OCI-LY7 (cell line): ENCODE results near the gene LRRN3. TPM values are rescaled to one million over a fixed set of nuclear protein-coding genes. Genes with fewer than 3 reads are reported as not detected.

ENCODE experiments used
- BruUV-seq: library from RNA; stranded (reverse); fragments of 400-500 nt; replicated peaks from 2 replicates; lab custom pipeline; 2021; lab: Mats Ljungman, UMichigan
- CTCF ChIA-PET: fragments of 300-600 bp; sonication (Branson Sonifier 250); formaldehyde crosslinking; loops from one replicate; lab custom pipeline; 2022; ENCODE audit warnings: antibody characterized with exemption; ENCODE audit not compliant: unreplicated experiment; lab: Charles Lee
- POLR2A ChIA-PET: fragments of 300-600 bp; sonication (Branson Sonifier 250); formaldehyde crosslinking; loops from one replicate; lab custom pipeline; 2022; ENCODE audit warnings: antibody characterized with exemption; lab: Charles Lee
- DNase-seq: peaks from one replicate; pipeline ENCODE4 v3.0.0-alpha.2; 2015; ENCODE audit warnings: low spot score
- H2AFZ ChIP-seq: fragments of 200-600 bp; sonication (generic), shearing (Covaris generic); 2 replicates; pipeline ENCODE4 v1.6.1; 2014; ENCODE audit warnings: mild to moderate bottlenecking, antibody characterized with exemption, low read length, moderate library complexity
- H3K27ac ChIP-seq: fragments of 200-600 bp; sonication (generic); 2 replicates; pipeline ENCODE4 v1.5.1; 2014; ENCODE audit warnings: mixed run types, low read depth, mild to moderate bottlenecking, moderate library complexity, low read length, inconsistent platforms; ENCODE audit not compliant: poor library complexity, severe bottlenecking
- H3K36me3 ChIP-seq: fragments of 200-600 bp; sonication (generic); 2 replicates; pipeline ENCODE4 v1.6.1; 2014; ENCODE audit warnings: mild to moderate bottlenecking, antibody characterized with exemption, low read length, moderate library complexity, mixed read lengths; ENCODE audit not compliant: insufficient read depth
- H3K4me1 ChIP-seq: fragments of 200-600 bp; sonication (generic); 2 replicates; pipeline ENCODE4 v1.5.1; 2014; ENCODE audit warnings: mild to moderate bottlenecking, low read length; ENCODE audit not compliant: insufficient read depth, poor library complexity, severe bottlenecking
- H3K4me2 ChIP-seq: fragments of 200-600 bp; sonication (generic); 2 replicates; pipeline ENCODE4 v1.6.1; 2014; ENCODE audit warnings: mild to moderate bottlenecking, low read length
- H3K4me3 ChIP-seq: fragments of 200-600 bp; sonication (generic); 2 replicates; pipeline ENCODE4 v1.5.1; 2014; ENCODE audit warnings: mild to moderate bottlenecking, low read depth, low read length; ENCODE audit not compliant: poor library complexity, severe bottlenecking
- H3K79me2 ChIP-seq: fragments of 200-600 bp; sonication (generic); 2 replicates; pipeline ENCODE4 v1.6.1; 2016; ENCODE audit warnings: low read depth, mild to moderate bottlenecking, low read length, moderate library complexity, mixed read lengths; ENCODE audit not compliant: insufficient read depth
- H3K9me2 ChIP-seq: fragments of 200-600 bp; sonication (generic); 2 replicates; pipeline ENCODE4 v1.6.1; 2016; ENCODE audit warnings: mild to moderate bottlenecking, low read length, mixed read lengths; ENCODE audit not compliant: insufficient read depth
- H3K9me3 ChIP-seq: fragments of 200-600 bp; sonication (generic); 2 replicates; pipeline ENCODE4 v1.6.1; 2014; ENCODE audit warnings: mild to moderate bottlenecking, mixed run types, low read length, mixed read lengths
- H4K20me1 ChIP-seq: fragments of 200-600 bp; sonication (generic); 2 replicates; pipeline ENCODE4 v1.6.1; 2014; ENCODE audit warnings: mild to moderate bottlenecking, antibody characterized with exemption, low read length, moderate library complexity, mixed read lengths; ENCODE audit not compliant: insufficient read depth
- CTCF ChIP-seq: fragments of 200-600 bp; sonication (generic); conservative IDR thresholded peaks from 2 replicates; pipeline ENCODE4 v1.5.1; 2014; ENCODE audit warnings: mild to moderate bottlenecking, antibody characterized with exemption, low read length, moderate library complexity, mixed read lengths
- EZH2phosphoT487 ChIP-seq: fragments of 200-600 bp; sonication (generic); IDR thresholded peaks from 2 replicates; pipeline ENCODE4 v1.6.1; 2018; ENCODE audit warnings: low read depth, borderline replicate concordance, mild to moderate bottlenecking, mixed run types, antibody characterized with exemption, low read length, moderate library complexity, mixed read lengths
- intact Hi-C: fragments of 100-400 bp; cut with micrococcal nuclease; formaldehyde crosslinking; loops from one replicate; pipeline ENCODE4 v1.10.0; 2022; ENCODE audit not compliant: unreplicated experiment
- total RNA-seq, 2 experiments: library from RNA; depleted of rRNA in 1 of 2; stranded (reverse); fragments of >200 nt in 1 of 2; shearing (Covaris generic) in 1 of 2; gene quantifications; 2 replicates each; pipeline ENCODE4 v1.2.3, GENCODE V29; 2014 to 2022

Gene LRRN3
- total RNA-seq, 2 experiments from 2014 or later = not detected

GRCh38 chr7:111101856-111102646 lies 11.1 kb downstream of the LRRN3 start:
- TF ChIP-seq EZH2phosphoT487 = no peak
- no peak for TF ChIP-seq CTCF
- H3K9me3 ChIP-seq = no peaks in the 10 kb centered on the region
- H3K9me2 ChIP-seq = no peaks in the 10 kb centered on the region
- H3K36me3 ChIP-seq = no peaks in the 10 kb centered on the region
- POLR2A ChIA-PET = no interaction called here
- H3K4me1 ChIP-seq = no peaks in the 10 kb centered on the region
- H3K27ac ChIP-seq = no peak overlapping the region
- H3K79me2 ChIP-seq = no peaks in the 10 kb centered on the region
- intact Hi-C loops = no loop called here
- CTCF ChIA-PET = no interaction called here
- H3K4me2 ChIP-seq = no peak overlapping the region
- H3K4me3 ChIP-seq = no peak overlapping the region
- no TSS peak for BruUV-seq
- no peak for DNase-seq
- no peak overlapping the region for H2AFZ ChIP-seq
- H4K20me1 ChIP-seq = no peaks in the 10 kb centered on the region

- ChIA-PET POLR2A (no interaction called here), CTCF (no interaction called here)
- H3K4me1 ChIP-seq = no peaks in the 10 kb centered on the region
- TF ChIP-seq EZH2phosphoT487 (no peak), CTCF (no peak)
- intact Hi-C loops = no loop called here
- H3K9me2 ChIP-seq = no peaks in the 10 kb centered on the region
- no peaks in the 10 kb centered on the region for H3K79me2 ChIP-seq
- no peak overlapping the region for H2AFZ ChIP-seq
- BruUV-seq = no TSS peak
- DNase-seq = no peak
- no peak overlapping the region for H3K27ac ChIP-seq
- H3K36me3 ChIP-seq = no peaks in the 10 kb centered on the region
- no peak overlapping the region for H3K4me3 ChIP-seq
- no peaks in the 10 kb centered on the region for H4K20me1 ChIP-seq
- H3K4me2 ChIP-seq = no peak overlapping the region
- no peaks in the 10 kb centered on the region for H3K9me3 ChIP-seq
Observed at GRCh38 chr7:111103136-111103535, 12.2 kb downstream of the LRRN3 start.

GRCh38 chr7:111103678-111104274 lies 12.8 kb downstream of the LRRN3 start:
- no peaks in the 10 kb centered on the region for H3K9me3 ChIP-seq
- no peak overlapping the region for H3K27ac ChIP-seq
- POLR2A ChIA-PET = interaction anchor here (0.6 kb wide), 1 partner anchor 379 kb away, joined by 4 read pairs; no protein-coding TSS in a partner anchor
- TF ChIP-seq EZH2phosphoT487 = no peak
- no peak for TF ChIP-seq CTCF
- intact Hi-C loops = no loop called here
- H3K36me3 ChIP-seq = no peaks in the 10 kb centered on the region
- H3K4me2 ChIP-seq = no peak overlapping the region
- no TSS peak for BruUV-seq
- H3K79me2 ChIP-seq = no peaks in the 10 kb centered on the region
- no peaks in the 10 kb centered on the region for H4K20me1 ChIP-seq
- no peaks in the 10 kb centered on the region for H3K4me1 ChIP-seq
- DNase-seq = no peak
- H3K4me3 ChIP-seq = no peak overlapping the region
- no peaks in the 10 kb centered on the region for H3K9me2 ChIP-seq
- no peak overlapping the region for H2AFZ ChIP-seq
- CTCF ChIA-PET = no interaction called here
